ENCODE data around the gene PTPRM.

PTPRM gene

GRCh38 chr18:7896805-7897518 lies 329.8 kb downstream of the PTPRM start:
- TF ChIP-seq, protein P1, sequence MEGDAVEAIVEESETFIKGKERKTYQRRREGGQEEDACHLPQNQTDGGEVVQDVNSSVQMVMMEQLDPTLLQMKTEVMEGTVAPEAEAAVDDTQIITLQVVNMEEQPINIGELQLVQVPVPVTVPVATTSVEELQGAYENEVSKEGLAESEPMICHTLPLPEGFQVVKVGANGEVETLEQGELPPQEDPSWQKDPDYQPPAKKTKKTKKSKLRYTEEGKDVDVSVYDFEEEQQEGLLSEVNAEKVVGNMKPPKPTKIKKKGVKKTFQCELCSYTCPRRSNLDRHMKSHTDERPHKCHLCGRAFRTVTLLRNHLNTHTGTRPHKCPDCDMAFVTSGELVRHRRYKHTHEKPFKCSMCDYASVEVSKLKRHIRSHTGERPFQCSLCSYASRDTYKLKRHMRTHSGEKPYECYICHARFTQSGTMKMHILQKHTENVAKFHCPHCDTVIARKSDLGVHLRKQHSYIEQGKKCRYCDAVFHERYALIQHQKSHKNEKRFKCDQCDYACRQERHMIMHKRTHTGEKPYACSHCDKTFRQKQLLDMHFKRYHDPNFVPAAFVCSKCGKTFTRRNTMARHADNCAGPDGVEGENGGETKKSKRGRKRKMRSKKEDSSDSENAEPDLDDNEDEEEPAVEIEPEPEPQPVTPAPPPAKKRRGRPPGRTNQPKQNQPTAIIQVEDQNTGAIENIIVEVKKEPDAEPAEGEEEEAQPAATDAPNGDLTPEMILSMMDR (IDR thresholded peaks at IDR 0.05; ENCODE audit: low read depth, low read length): no peak
- H3K4me3 ChIP-seq (ENCODE audit: low read depth, low read length): no peak overlapping the region

- no peak overlapping the region for H3K4me3 ChIP-seq (ENCODE audit: low read depth, low read length)
- TF ChIP-seq, protein P1 (IDR thresholded peaks at IDR 0.05; ENCODE audit: low read depth, low read length): no peak
Observed at GRCh38 chr18:7898181-7898580, 331.1 kb downstream of the PTPRM start.

GRCh38 chr18:7899078-7899477 lies 332.0 kb downstream of the PTPRM start:
- TF ChIP-seq, protein P1 (IDR thresholded peaks at IDR 0.05; ENCODE audit: low read depth, low read length): no peak
- no peak overlapping the region for H3K4me3 ChIP-seq (ENCODE audit: low read depth, low read length)

- no peak overlapping the region for H3K4me3 ChIP-seq (ENCODE audit: low read depth, low read length)
- TF ChIP-seq, protein P1 (IDR thresholded peaks at IDR 0.05; ENCODE audit: low read depth, low read length): no peak
Observed at GRCh38 chr18:7900091-7900490, 333.0 kb downstream of the PTPRM start.

DNA sequence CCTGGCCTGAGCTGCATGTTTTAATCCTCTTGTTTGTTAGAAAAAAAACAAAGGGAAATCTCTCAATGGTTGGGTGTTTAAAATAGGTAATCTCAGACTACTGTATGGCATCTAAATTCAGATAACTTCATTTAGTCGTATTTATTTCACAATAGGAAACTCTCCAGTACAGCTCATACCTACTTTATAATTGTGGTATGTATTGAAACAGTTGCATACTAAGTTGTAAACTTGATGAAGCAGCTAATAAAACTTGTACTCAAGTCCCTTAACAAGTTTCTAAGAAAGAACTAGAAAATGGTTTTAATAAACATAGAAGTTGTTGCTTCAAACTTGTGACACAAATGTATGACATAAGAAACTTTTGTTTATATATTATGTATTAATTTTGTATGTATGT lies 334.5 kb downstream of the PTPRM start:
- H3K4me3 ChIP-seq (ENCODE audit: low read depth, low read length): no peak overlapping the region
- TF ChIP-seq, protein P1 (IDR thresholded peaks at IDR 0.05; ENCODE audit: low read depth, low read length): no peak

- no peak overlapping the region for H3K4me3 ChIP-seq (ENCODE audit: low read depth, low read length)
- TF ChIP-seq, protein P1 (IDR thresholded peaks at IDR 0.05; ENCODE audit: low read depth, low read length): no peak
Observed at GRCh38 chr18:7902399-7902839, 335.3 kb downstream of the PTPRM start.

GRCh38 chr18:7904529-7904928 lies 337.4 kb downstream of the PTPRM start:
- no peak overlapping the region for H3K4me3 ChIP-seq (ENCODE audit: low read depth, low read length)
- TF ChIP-seq, protein P1 (IDR thresholded peaks at IDR 0.05; ENCODE audit: low read depth, low read length): no peak

All from WI38 (cell line).